MM.1S (cell line): ENCODE data around the gene ACSS1.

Source experiments
- DNase-seq: peaks from one replicate; pipeline ENCODE4 v3.0.0-alpha.2; 2015
- H2AFZ ChIP-seq: fragments of 300-600 bp; sonication (generic); 2 replicates; pipeline ENCODE4 v1.6.0; 2016; ENCODE audit warnings: antibody characterized with exemption, low read length
- H3F3A ChIP-seq: fragments of 300-600 bp; sonication (generic); 2 replicates; pipeline ENCODE4 v1.6.1; 2016; ENCODE audit warnings: mild to moderate bottlenecking, antibody characterized with exemption, low read length, moderate library complexity, mixed read lengths; ENCODE audit not compliant: insufficient read depth
- H3K27ac ChIP-seq: fragments of 300-600 bp; sonication (generic); 2 replicates; pipeline ENCODE4 v1.5.1; 2016; ENCODE audit warnings: mild to moderate bottlenecking, low read length
- H3K27me3 ChIP-seq: fragments of 300-600 bp; sonication (generic); replicated peaks from 2 replicates; pipeline ENCODE4 v1.6.0; 2016; ENCODE audit warnings: low read length; ENCODE audit not compliant: insufficient read depth
- H3K36me3 ChIP-seq: fragments of 300-600 bp; sonication (generic); replicated peaks from 2 replicates; pipeline ENCODE4 v1.6.1; 2016; ENCODE audit warnings: mild to moderate bottlenecking, low read length, mixed read lengths; ENCODE audit not compliant: insufficient read depth
- H3K4me1 ChIP-seq: fragments of 300-600 bp; sonication (generic); 2 replicates; pipeline ENCODE4 v1.6.1; 2016; ENCODE audit warnings: low read length, mixed read lengths
- H3K4me2 ChIP-seq: fragments of 300-600 bp; sonication (generic); 2 replicates; pipeline ENCODE4 v1.6.0; 2016; ENCODE audit warnings: low read depth, low read length
- H3K4me3 ChIP-seq: fragments of 300-600 bp; sonication (generic); 2 replicates; pipeline ENCODE4 v1.5.1; 2016; ENCODE audit warnings: low read length, mixed read lengths
- H3K79me2 ChIP-seq: fragments of 300-600 bp; sonication (generic); 2 replicates; pipeline ENCODE4 v1.6.1; 2016; ENCODE audit warnings: mixed run types, low read length, mixed read lengths
- H3K9ac ChIP-seq: fragments of 300-600 bp; sonication (generic); 2 replicates; pipeline ENCODE4 v1.6.1; 2016; ENCODE audit warnings: low read length, mixed read lengths
- H3K9me2 ChIP-seq: fragments of 300-600 bp; sonication (generic); replicated peaks from 2 replicates; pipeline ENCODE4 v1.6.1; 2016; ENCODE audit warnings: mild to moderate bottlenecking, low read length, mixed read lengths; ENCODE audit not compliant: insufficient read depth
- H3K9me3 ChIP-seq: fragments of 300-600 bp; sonication (generic); replicated peaks from 2 replicates; pipeline ENCODE4 v1.6.1; 2016; ENCODE audit warnings: mild to moderate bottlenecking, low read length, mixed read lengths; ENCODE audit not compliant: insufficient read depth
- H4K20me1 ChIP-seq: fragments of 300-600 bp; sonication (generic); 2 replicates; pipeline ENCODE4 v1.6.1; 2016; ENCODE audit warnings: mild to moderate bottlenecking, low read length, moderate library complexity, mixed read lengths; ENCODE audit not compliant: insufficient read depth
- EZH2 ChIP-seq: fragments of 300-600 bp; sonication (generic); optimal IDR thresholded peaks from 2 replicates; pipeline ENCODE3; 2017; ENCODE audit warnings: low read depth, mild to moderate bottlenecking, antibody characterized with exemption, low read length, mixed read lengths
- EZH2phosphoT487 ChIP-seq: fragments of 300-600 bp; sonication (generic); IDR thresholded peaks from 2 replicates; pipeline ENCODE4 v1.6.1; 2018; ENCODE audit warnings: antibody characterized with exemption, low read length
- TF ChIP-seq, protein P1 (sequence below): fragments of 300-600 bp; sonication (generic); IDR thresholded peaks from 2 replicates; pipeline ENCODE4 v1.5.1; 2016; ENCODE audit warnings: antibody characterized with exemption, low read length, mixed read lengths

Gene ACSS1

DNA sequence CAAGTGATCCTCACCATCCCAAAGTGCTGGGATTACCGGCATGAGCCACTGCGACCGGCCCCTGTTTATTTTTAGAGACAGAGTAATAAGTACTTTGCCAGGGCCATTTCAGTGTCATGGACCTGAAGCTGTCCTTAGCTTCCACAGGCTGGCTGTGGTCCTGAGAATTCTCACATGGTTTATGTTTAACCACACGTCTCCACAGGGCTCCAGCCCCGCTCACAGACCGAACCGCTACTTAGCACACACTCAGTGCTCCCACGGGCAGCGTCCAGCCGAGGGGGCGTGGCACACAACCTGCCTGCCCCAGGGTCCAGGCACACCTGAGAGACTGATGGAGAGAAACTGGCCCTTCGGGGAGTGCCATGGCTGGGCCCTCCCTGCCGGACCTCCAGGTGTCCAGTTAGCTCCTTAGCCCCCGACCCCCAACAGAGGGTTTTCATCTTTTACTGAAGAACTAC lies 11.7 kb downstream of the ACSS1 start:
- Histone ChIP-seq H2AFZ (no peak overlapping the region), H3K4me3 (no peak overlapping the region), H3K4me2 (no peak overlapping the region), H3K27ac (no peak overlapping the region), H4K20me1 (no peaks in the 10 kb centered on the region), H3K4me1 (no peaks in the 10 kb centered on the region), H3K36me3 (0 out of 2 replicates have a peak, but pooled peaks cover 4% of the 10 kb centered on the region), H3F3A (no peaks in the 10 kb centered on the region), H3K27me3 (no peaks in the 10 kb centered on the region), H3K9me3 (no peaks in the 10 kb centered on the region), H3K9me2 (no peaks in the 10 kb centered on the region), H3K9ac (no peak overlapping the region), H3K79me2 (peaks cover 92% of the 10 kb centered on the region)
- no peak for DNase-seq
- TF ChIP-seq, protein P1, sequence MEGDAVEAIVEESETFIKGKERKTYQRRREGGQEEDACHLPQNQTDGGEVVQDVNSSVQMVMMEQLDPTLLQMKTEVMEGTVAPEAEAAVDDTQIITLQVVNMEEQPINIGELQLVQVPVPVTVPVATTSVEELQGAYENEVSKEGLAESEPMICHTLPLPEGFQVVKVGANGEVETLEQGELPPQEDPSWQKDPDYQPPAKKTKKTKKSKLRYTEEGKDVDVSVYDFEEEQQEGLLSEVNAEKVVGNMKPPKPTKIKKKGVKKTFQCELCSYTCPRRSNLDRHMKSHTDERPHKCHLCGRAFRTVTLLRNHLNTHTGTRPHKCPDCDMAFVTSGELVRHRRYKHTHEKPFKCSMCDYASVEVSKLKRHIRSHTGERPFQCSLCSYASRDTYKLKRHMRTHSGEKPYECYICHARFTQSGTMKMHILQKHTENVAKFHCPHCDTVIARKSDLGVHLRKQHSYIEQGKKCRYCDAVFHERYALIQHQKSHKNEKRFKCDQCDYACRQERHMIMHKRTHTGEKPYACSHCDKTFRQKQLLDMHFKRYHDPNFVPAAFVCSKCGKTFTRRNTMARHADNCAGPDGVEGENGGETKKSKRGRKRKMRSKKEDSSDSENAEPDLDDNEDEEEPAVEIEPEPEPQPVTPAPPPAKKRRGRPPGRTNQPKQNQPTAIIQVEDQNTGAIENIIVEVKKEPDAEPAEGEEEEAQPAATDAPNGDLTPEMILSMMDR, result no peak
- no peak for TF ChIP-seq EZH2
- no peak for TF ChIP-seq EZH2phosphoT487

DNA sequence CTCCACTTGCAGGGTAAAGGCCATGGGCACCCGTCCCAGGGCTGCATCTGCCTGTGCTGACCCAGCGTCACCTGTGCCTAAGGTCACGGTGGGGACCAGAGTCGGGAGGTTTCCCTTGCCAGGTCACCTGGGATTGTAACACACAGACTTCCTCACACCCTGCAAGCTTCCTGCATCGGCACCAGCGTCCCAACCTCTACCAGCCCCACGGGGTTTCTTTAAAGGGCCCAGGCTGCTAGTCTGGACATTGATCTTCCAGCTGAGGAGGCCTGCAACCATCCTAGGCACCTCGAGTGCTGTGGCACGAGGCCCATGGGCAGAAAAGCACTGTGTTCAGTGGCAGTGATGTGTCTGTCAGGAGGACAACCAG lies 12.6 kb downstream of the ACSS1 start:
- Histone ChIP-seq H3K27me3 (no peaks in the 10 kb centered on the region), H4K20me1 (no peaks in the 10 kb centered on the region), H2AFZ (no peak overlapping the region), H3K9me3 (no peaks in the 10 kb centered on the region), H3K9ac (no peak overlapping the region), H3K4me1 (no peaks in the 10 kb centered on the region), H3K36me3 (0 out of 2 replicates have a peak, but pooled peaks cover 4% of the 10 kb centered on the region), H3K79me2 (peaks cover 87% of the 10 kb centered on the region), H3F3A (no peaks in the 10 kb centered on the region), H3K4me2 (no peak overlapping the region), H3K9me2 (no peaks in the 10 kb centered on the region), H3K4me3 (no peak overlapping the region), H3K27ac (no peak overlapping the region)
- DNase-seq, result no peak
- TF ChIP-seq EZH2 (no peak), EZH2phosphoT487 (no peak)
- TF ChIP-seq, protein P1, result no peak

DNA sequence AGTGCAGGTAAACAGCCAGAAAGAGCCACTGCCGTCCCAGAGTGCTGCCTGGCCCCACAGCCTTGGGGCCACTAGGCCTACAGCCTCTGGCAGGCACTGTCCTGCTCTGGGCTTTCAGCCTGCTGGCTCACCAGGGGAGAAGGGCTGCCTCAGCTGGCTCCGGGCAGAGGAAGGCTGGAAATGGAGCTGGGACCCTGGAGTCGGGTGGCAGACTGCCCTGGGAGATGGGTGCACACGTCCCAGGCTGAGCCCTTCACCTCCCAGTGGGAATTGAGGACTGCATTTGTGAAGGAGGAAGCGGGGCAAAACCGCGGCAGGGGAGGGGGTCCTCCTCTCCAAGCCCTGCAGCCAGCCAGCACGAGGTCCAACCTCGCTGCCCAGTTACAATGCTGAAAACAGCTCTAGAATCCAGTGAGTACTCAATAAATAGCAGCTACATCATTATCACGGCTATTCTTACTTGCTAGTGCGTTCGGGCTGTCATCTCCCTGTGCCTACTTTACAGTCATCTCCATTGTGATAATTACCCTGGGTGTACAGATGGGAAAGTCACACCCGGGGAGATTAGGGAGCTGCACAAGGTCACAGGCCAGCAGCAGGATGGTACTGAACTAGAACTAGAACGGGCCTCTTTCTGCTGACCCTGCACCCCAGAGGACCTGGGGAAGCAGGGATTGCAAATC lies 13.1 kb downstream of the ACSS1 start:
- H3K9me3 ChIP-seq, result no peaks in the 10 kb centered on the region
- no peak overlapping the region for H3K9ac ChIP-seq
- 0 out of 2 replicates have a peak, but pooled peaks cover 4% of the 10 kb centered on the region for H3K36me3 ChIP-seq
- peaks cover 87% of the 10 kb centered on the region for H3K79me2 ChIP-seq
- no peak overlapping the region for H3K27ac ChIP-seq
- DNase-seq, result no peak
- TF ChIP-seq EZH2phosphoT487 (no peak), EZH2 (no peak)
- TF ChIP-seq, protein P1, result no peak
- no peak overlapping the region for H3K4me2 ChIP-seq
- H3K27me3 ChIP-seq, result no peaks in the 10 kb centered on the region
- H3F3A ChIP-seq, result no peaks in the 10 kb centered on the region
- no peak overlapping the region for H3K4me3 ChIP-seq
- H3K4me1 ChIP-seq, result no peaks in the 10 kb centered on the region
- H3K9me2 ChIP-seq, result no peaks in the 10 kb centered on the region
- no peaks in the 10 kb centered on the region for H4K20me1 ChIP-seq
- no peak overlapping the region for H2AFZ ChIP-seq
